LNCAP (cell line): ENCODE measurements around the gene PHACTR2.

Experiments used
- TF ChIP-seq, protein P1 (sequence below): fragments of 450-650 bp; IDR thresholded peaks from 2 replicates; pipeline ENCODE4 v1.5.1; 2017; ENCODE audit warnings: mild to moderate bottlenecking

Gene PHACTR2

DNA sequence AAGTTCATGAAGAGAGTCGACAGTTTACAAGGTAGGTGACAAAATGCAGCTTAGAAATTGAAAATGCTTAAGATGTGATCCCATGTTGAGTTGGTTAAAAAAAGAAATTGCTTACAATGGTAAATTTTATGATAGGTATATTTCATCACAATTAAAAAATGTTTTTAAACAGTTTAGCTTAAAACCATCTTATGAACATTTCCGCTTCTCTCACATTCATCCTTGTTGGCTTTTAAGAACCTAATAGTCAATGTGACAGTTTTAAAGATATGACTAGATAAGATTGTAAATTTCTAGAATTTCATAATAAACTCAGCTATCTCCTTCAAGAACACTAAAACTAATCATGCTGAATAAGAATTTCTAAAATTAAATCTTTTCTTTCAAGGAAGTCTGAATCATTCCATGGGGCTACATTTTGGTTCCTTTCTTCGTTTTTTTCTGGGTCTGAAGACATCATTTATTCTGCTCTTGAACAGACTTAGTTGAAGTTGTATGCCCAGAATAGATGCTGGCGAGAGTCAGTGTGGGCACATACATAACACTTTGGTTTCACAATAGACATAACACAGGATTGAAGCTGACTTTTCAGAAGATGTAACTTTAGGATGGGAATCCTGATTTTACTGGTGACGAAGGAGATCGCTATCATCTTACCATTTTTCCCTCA, 129.5 kb downstream of the PHACTR2 start:
- TF ChIP-seq, protein P1, sequence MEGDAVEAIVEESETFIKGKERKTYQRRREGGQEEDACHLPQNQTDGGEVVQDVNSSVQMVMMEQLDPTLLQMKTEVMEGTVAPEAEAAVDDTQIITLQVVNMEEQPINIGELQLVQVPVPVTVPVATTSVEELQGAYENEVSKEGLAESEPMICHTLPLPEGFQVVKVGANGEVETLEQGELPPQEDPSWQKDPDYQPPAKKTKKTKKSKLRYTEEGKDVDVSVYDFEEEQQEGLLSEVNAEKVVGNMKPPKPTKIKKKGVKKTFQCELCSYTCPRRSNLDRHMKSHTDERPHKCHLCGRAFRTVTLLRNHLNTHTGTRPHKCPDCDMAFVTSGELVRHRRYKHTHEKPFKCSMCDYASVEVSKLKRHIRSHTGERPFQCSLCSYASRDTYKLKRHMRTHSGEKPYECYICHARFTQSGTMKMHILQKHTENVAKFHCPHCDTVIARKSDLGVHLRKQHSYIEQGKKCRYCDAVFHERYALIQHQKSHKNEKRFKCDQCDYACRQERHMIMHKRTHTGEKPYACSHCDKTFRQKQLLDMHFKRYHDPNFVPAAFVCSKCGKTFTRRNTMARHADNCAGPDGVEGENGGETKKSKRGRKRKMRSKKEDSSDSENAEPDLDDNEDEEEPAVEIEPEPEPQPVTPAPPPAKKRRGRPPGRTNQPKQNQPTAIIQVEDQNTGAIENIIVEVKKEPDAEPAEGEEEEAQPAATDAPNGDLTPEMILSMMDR, result no peak

DNA sequence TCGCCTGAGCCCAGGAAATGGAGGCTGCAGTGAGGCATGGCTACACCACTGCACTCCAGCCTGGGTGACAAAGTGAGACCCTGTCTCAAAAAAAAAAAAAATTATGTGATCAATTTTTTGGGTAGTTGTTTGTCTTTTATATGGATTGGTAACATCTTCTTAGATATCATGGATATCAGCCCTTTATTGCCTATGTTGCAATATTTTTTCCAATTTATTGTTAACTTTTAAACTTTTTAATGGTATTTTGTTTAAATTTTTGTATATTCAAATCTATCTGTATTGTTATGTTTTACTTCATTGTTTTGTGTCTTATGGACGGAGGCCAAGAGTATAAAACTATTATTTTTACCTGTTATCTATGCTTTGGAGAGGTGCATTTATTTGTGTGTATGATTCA, 133.0 kb downstream of the PHACTR2 start:
- TF ChIP-seq, protein P1, result no peak

DNA sequence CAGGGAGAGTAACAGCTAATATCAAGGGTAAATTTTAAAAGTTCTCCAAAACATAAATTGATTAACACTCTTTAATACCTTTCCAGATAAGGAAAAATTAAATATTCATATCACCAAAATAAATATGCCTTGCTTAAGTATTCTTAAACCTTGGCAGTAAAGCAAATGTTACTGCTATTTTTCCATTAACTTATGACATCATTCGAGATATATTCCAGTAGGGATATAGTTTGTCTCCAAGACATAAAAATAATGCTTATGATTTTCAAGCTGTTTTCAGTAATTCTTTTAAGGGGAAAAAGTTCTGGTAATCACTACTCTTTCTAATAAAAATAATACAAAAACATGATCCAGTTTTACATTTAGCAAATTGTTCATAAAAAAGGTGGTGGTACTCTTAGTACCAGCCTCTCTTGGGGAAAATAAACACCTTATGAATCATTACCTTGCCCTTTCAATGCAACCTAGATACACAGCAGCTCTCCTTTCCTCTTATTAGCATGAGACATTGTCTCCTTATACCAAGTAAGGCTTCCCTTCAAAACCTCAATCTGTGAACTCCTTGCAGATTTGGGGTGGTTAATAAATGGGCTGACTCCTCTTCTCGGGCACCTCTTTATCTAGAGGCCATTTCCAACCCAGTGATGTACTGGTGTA, 133.9 kb downstream of the PHACTR2 start:
- TF ChIP-seq, protein P1, result no peak

DNA sequence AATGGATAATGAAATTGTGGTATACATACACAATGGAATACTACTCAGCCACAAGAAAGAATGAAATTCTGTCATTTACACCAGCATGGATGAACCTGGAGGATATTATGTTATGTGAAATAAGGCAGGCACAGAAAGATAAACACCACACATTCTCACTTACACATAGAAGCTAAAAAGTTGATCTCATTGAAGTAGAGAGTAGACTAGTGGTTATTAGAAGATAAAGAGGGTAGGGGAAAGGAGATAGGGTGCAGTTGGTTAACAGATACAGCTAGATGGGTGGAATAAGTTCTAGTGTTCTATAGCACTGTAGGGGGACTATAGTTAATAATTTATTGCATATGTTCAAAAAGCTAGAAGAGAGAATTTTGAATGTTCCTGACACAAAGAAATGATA, 139.9 kb downstream of the PHACTR2 start:
- TF ChIP-seq, protein P1, result no peak

DNA sequence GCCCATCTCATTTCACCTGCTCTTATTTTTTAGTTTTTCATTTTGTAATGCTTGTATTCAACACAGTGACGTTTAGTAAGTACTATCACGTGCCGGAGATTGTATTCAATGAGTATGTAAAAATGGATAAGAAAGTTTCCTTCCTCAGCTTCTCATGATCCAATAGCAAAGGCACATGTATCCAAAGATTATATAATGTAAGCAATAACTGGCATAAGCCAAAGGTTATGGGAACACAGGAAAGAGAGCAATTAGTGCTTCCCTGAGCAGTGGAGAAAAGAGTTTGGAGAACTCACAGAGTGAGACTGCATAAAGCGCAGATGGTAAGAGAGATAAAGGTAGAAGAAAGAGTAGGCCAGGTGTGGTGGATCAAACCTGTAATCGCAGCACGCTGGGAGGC, 143.6 kb downstream of the PHACTR2 start:
- TF ChIP-seq, protein P1, result no peak

DNA sequence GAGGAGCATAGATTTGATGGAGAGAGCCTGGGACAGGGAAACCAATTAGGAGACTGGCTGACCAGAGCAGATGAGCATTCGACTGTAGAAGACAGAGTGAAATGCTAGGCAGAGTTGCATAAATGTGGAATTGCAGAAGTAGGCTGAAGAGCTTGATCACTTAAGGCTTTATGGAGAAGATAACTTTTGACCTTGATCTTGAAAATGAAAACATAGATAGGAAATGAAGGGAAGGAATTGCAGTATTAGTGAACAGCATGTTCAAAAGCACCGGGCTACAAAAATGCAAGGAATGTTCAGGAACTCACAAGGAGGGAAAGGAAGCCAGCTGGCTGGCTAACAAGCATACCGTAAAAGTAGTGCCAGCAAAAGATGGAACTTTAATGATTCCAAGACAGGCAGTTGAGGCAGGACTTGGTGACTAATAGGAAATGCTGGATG, 144.8 kb downstream of the PHACTR2 start:
- TF ChIP-seq, protein P1, result no peak

DNA sequence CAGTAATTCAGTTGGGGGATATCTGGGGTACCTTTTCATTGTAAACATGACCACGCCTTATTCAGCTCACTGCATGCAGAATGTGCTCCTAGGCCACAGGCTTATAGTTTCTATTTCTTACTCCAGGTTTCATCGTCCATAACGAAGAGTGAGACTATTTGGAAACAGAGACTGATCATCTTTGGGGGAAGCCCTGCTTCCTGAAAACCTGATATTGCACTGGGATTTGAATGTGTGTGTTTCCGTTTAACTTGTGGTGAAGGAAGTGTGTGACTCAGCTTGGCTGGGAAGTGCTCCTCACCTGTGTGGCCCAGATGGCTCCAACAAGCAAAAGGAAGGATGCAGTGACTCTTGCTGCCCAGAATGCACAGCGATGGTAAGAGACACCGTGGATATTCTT, 145.8 kb downstream of the PHACTR2 start:
- TF ChIP-seq, protein P1, result no peak
